Measurements from ENCODE around the gene SHMT2. TPM values are rescaled to one million over a fixed set of nuclear protein-coding genes. Genes with fewer than 3 reads are reported as not detected.

The SHMT2 gene
- total RNA-seq, 2 donors from 2014 or later: 76.7 to 134 TPM

Small RNA genes lying within 50 kb of the gene (microRNA-seq; reads per million reads assigned to microRNA genes)
- gene MIR1228 (ENCODE audit: borderline microRNAs expressed): not detected

Other genes starting within 250 kb of the SHMT2 start
- gene ZBTB39, start 223.2 kb upstream of the SHMT2 start, total RNA-seq: 10 to 100 TPM; 22.1 to 25.7 TPM
- gene TAC3, start 213.2 kb upstream of the SHMT2 start, total RNA-seq: 1 to 10 TPM; 1.8 to 5.4 TPM
- gene MYO1A, start 179.6 kb upstream of the SHMT2 start, total RNA-seq: 1 to 10 TPM in 1 of 2 donors, under 1 TPM in 1; 0.77 to 1.7 TPM
- gene NEMP1, start 150.9 kb upstream of the SHMT2 start, total RNA-seq: 10 to 100 TPM; 36.3 to 52.6 TPM
- gene NAB2, start 140.6 kb upstream of the SHMT2 start, total RNA-seq: 10 to 100 TPM; 13.5 to 21.7 TPM
- 100 to 1,000 TPM in 1 of 2 donors, 10 to 100 TPM in 1; 60.2 to 102 TPM for gene STAT6, start 118.3 kb upstream of the SHMT2 start, total RNA-seq
- gene LRP1, start 101.2 kb upstream of the SHMT2 start, total RNA-seq: 10 to 100 TPM; 74.5 to 87.7 TPM
- not detected for gene LRP1-AS, start 82.1 kb upstream of the SHMT2 start, total RNA-seq
- 1 to 10 TPM in 1 of 2 donors, under 1 TPM in 1; 0.31 to 1.1 TPM for gene NXPH4, start 12.9 kb upstream of the SHMT2 start, total RNA-seq
- 1 to 10 TPM; 5.9 to 6.8 TPM for gene STAC3, start 21.5 kb downstream of the SHMT2 start, total RNA-seq
- gene R3HDM2, start 201.3 kb downstream of the SHMT2 start, total RNA-seq: 100 to 1,000 TPM in 1 of 2 donors, 10 to 100 TPM in 1; 82.7 to 116 TPM
- not detected for gene INHBC, start 205.1 kb downstream of the SHMT2 start, total RNA-seq
- gene INHBE, start 225.6 kb downstream of the SHMT2 start, total RNA-seq: under 1 TPM; 0.24 to 0.29 TPM
- 1 to 10 TPM; 3.4 to 6.4 TPM for gene GLI1, start 230.1 kb downstream of the SHMT2 start, total RNA-seq

Data from endodermal cell (in vitro differentiated cells).